Mesendoderm (in vitro differentiated cells): ENCODE measurements around the gene CCZ1B.
A peak's percentile ranks its signal among the peaks of the same experiment; 100 is the strongest.
"Not testable (repeated sequence)": the region's sequence is repeated elsewhere in the genome, so short reads cannot be mapped to it uniquely, and the experiment has no call there.

Source experiments
- DNase-seq: peaks from one replicate; pipeline ENCODE4 v3.0.0; 2013
- H2AK5ac ChIP-seq: 2 replicates; pipeline ENCODE4 v1.6.1; 2013; ENCODE audit warnings: low read length, inconsistent platforms
- H2BK120ac ChIP-seq: 2 replicates; pipeline ENCODE4 v1.6.1; 2013; ENCODE audit warnings: low read depth, mild to moderate bottlenecking, low read length, moderate library complexity, mixed read lengths
- H2BK15ac ChIP-seq: replicated peaks from 2 replicates; pipeline ENCODE4 v1.6.1; 2013; ENCODE audit warnings: low read depth, mild to moderate bottlenecking, moderate library complexity
- H2BK5ac ChIP-seq: 2 replicates; pipeline ENCODE4 v1.6.1; 2013; ENCODE audit warnings: low read length, inconsistent platforms
- H3K18ac ChIP-seq: 2 replicates; pipeline ENCODE4 v1.6.1; 2013; ENCODE audit warnings: mild to moderate bottlenecking, low read length, mixed read lengths
- H3K23ac ChIP-seq: one replicate; pipeline ENCODE4 v1.6.1; 2013; ENCODE audit warnings: low read length
- H3K27ac ChIP-seq: 2 replicates; pipeline ENCODE4 v1.5.1; 2013; ENCODE audit warnings: low read depth, mild to moderate bottlenecking, inconsistent platforms, low read length, moderate library complexity
- H3K27me3 ChIP-seq: 2 replicates; pipeline ENCODE4 v1.6.1; 2013; ENCODE audit warnings: low read length, control low read depth, mild to moderate bottlenecking, inconsistent platforms; ENCODE audit not compliant: insufficient read depth, poor library complexity
- H3K36me3 ChIP-seq: 2 replicates; pipeline ENCODE4 v1.6.1; 2013; ENCODE audit warnings: low read length, inconsistent platforms; ENCODE audit not compliant: control insufficient read depth, insufficient read depth
- H3K4ac ChIP-seq: one replicate; pipeline ENCODE4 v1.6.1; 2013; ENCODE audit warnings: low read depth, mild to moderate bottlenecking, low read length, moderate library complexity
- H3K4me1 ChIP-seq: 2 replicates; pipeline ENCODE4 v1.6.1; 2013; ENCODE audit warnings: low read depth, low read length, inconsistent platforms; ENCODE audit not compliant: control insufficient read depth
- H3K4me2 ChIP-seq: 2 replicates; pipeline ENCODE4 v1.6.1; 2013; ENCODE audit warnings: low read length
- H3K4me3 ChIP-seq: 2 replicates; pipeline ENCODE4 v1.5.1; 2013; ENCODE audit warnings: mild to moderate bottlenecking, low read length
- H3K56ac ChIP-seq: one replicate; pipeline ENCODE4 v1.6.1; 2013; ENCODE audit warnings: low read length
- H3K79me1 ChIP-seq: 2 replicates; pipeline ENCODE4 v1.6.1; 2013; ENCODE audit warnings: low read length, inconsistent platforms
- H3K79me2 ChIP-seq: 2 replicates; pipeline ENCODE4 v1.6.1; 2013; ENCODE audit warnings: mild to moderate bottlenecking, low read length; ENCODE audit not compliant: control insufficient read depth, insufficient read depth
- H3K9ac ChIP-seq: 2 replicates; pipeline ENCODE4 v1.6.1; 2013; ENCODE audit warnings: low read length, inconsistent platforms
- H4K5ac ChIP-seq: one replicate; pipeline ENCODE4 v1.6.1; 2013; ENCODE audit warnings: low read length
- H4K8ac ChIP-seq: one replicate; pipeline ENCODE4 v1.6.1; 2013; ENCODE audit warnings: low read depth, mild to moderate bottlenecking, control low read depth, low read length, moderate library complexity
- WGBS: extraction: QIAGEN DNeasy Blood & Tissue Kit; methylation state at CpG from one replicate; pipeline ENCODE4 v1.1.7; 2013; ENCODE audit warnings: low lambda C conversion rate, missing lambda C conversion rate; ENCODE audit not compliant: insufficient coverage; ENCODE audit errors: extremely low coverage; 5-methylcytosine and 5-hydroxymethylcytosine counted together

Gene CCZ1B

GRCh38 chr7:6794276-6794675, 31.8 kb downstream of the CCZ1B start:
- WGBS = no CpG with 5 or more reads among the region's 11 CpGs
- H4K5ac ChIP-seq, H3K4ac ChIP-seq, H3K56ac ChIP-seq, H4K8ac ChIP-seq, H3K27ac ChIP-seq, H3K4me1 ChIP-seq, H3K36me3 ChIP-seq, H3K4me2 ChIP-seq, H3K18ac ChIP-seq, H2AK5ac ChIP-seq, H2BK120ac ChIP-seq, H3K23ac ChIP-seq, H3K4me3 ChIP-seq, H3K27me3 ChIP-seq, H3K9ac ChIP-seq, H2BK5ac ChIP-seq, H2BK15ac ChIP-seq, H3K79me2 ChIP-seq, DNase-seq, H3K79me1 ChIP-seq: not testable (repeated sequence)

GRCh38 chr7:6792113-6792872, 33.8 kb downstream of the CCZ1B start:
- H3K27ac ChIP-seq, H3K18ac ChIP-seq, H2BK5ac ChIP-seq, H3K36me3 ChIP-seq, H3K4me1 ChIP-seq, H2AK5ac ChIP-seq, H3K9ac ChIP-seq, H3K4me2 ChIP-seq, H3K79me2 ChIP-seq, H3K23ac ChIP-seq, H4K5ac ChIP-seq, DNase-seq, H3K56ac ChIP-seq, H3K4ac ChIP-seq, H2BK120ac ChIP-seq, H2BK15ac ChIP-seq, H3K27me3 ChIP-seq, H3K4me3 ChIP-seq, H4K8ac ChIP-seq, H3K79me1 ChIP-seq: not testable (repeated sequence)
- no CpG with 5 or more reads among the region's 15 CpGs for WGBS

- not testable (repeated sequence) for H3K18ac ChIP-seq, H2AK5ac ChIP-seq, H3K56ac ChIP-seq, H4K8ac ChIP-seq, H2BK15ac ChIP-seq, H3K36me3 ChIP-seq, DNase-seq, H3K9ac ChIP-seq, H3K79me1 ChIP-seq, H3K4me3 ChIP-seq, H3K27me3 ChIP-seq, H3K4me1 ChIP-seq, H3K23ac ChIP-seq, H3K4me2 ChIP-seq, H2BK5ac ChIP-seq, H3K79me2 ChIP-seq, H4K5ac ChIP-seq, H3K4ac ChIP-seq, H3K27ac ChIP-seq, H2BK120ac ChIP-seq
- no CpG with 5 or more reads among the region's 13 CpGs for WGBS
These were observed 36.7 kb downstream of the CCZ1B start for GRCh38 chr7:6789353-6789752.

- DNase-seq, H4K5ac ChIP-seq, H2BK5ac ChIP-seq: not testable (repeated sequence)
These were observed 44.5 kb downstream of the CCZ1B start for GRCh38 chr7:6781581-6781980.

GRCh38 chr7:6761186-6761585, 64.9 kb downstream of the CCZ1B start:
- not testable (repeated sequence) for H3K27me3 ChIP-seq, H3K79me1 ChIP-seq, DNase-seq, H3K36me3 ChIP-seq, H2AK5ac ChIP-seq, H3K4ac ChIP-seq, H3K4me2 ChIP-seq, H3K56ac ChIP-seq, H3K9ac ChIP-seq, H3K18ac ChIP-seq, H2BK15ac ChIP-seq, H3K4me3 ChIP-seq, H3K23ac ChIP-seq, H4K8ac ChIP-seq, H3K79me2 ChIP-seq, H2BK5ac ChIP-seq, H3K4me1 ChIP-seq, H3K27ac ChIP-seq, H2BK120ac ChIP-seq, H4K5ac ChIP-seq
- WGBS = no CpG with 5 or more reads among the region's 12 CpGs

More at GRCh38 chr7:6781581-6781980, 44.5 kb downstream of the CCZ1B start:
- not testable (repeated sequence) for H3K79me1 ChIP-seq, H3K18ac ChIP-seq, H4K8ac ChIP-seq, H3K36me3 ChIP-seq, H2BK15ac ChIP-seq, H3K4me3 ChIP-seq, H3K79me2 ChIP-seq, H3K4me2 ChIP-seq, H2AK5ac ChIP-seq, H3K23ac ChIP-seq, H3K27ac ChIP-seq, H3K4ac ChIP-seq, H2BK120ac ChIP-seq, H3K9ac ChIP-seq, H3K27me3 ChIP-seq, H3K4me1 ChIP-seq, H3K56ac ChIP-seq
- WGBS = no CpG with 5 or more reads among the region's 6 CpGs

- not testable (repeated sequence) for H3K56ac ChIP-seq, H3K79me1 ChIP-seq, H2BK120ac ChIP-seq, H2AK5ac ChIP-seq, H3K4me3 ChIP-seq, H3K9ac ChIP-seq, H3K27ac ChIP-seq, H3K4me1 ChIP-seq, H3K18ac ChIP-seq, H3K4me2 ChIP-seq, H3K36me3 ChIP-seq, H2BK15ac ChIP-seq, H4K5ac ChIP-seq, H4K8ac ChIP-seq, H3K27me3 ChIP-seq, H3K79me2 ChIP-seq, H3K4ac ChIP-seq, H3K23ac ChIP-seq, H2BK5ac ChIP-seq
- DNase-seq = peak; percentile 11
- WGBS = no CpG with 5 or more reads among the region's 38 CpGs
These were observed 72.1 kb downstream of the CCZ1B start, which contains the start of gene RSPH10B2 for GRCh38 chr7:6753964-6754363. RSPH10B2 (plus strand) TSS chr7:6754103; CDS start chr7:6757678, 3,575 bp downstream.
